Activated CD4-positive, alpha-beta memory T cell treated with anti-CD3 and anti-CD28 coated beads for 36 hours (primary cell): ENCODE data around the gene TMEM263. TPM values are rescaled to one million over a fixed set of nuclear protein-coding genes. Genes with fewer than 3 reads are reported as not detected.

ENCODE experiments used
- total RNA-seq, 2 experiments: library from RNA; stranded (reverse); gene quantifications; one replicate each; pipeline ENCODE4 v1.2.3, GENCODE V29; 2021

TMEM263 gene
- total RNA-seq, 2 experiments from 2014 or later = 37.8 to 38.3 TPM

Other genes with a start within 250 kb of the TMEM263 start
- 1 to 10 TPM; 9.7 to 9.9 TPM for gene RIC8B, start 181.2 kb upstream of the TMEM263 start, total RNA-seq
- 1 to 10 TPM; 5.6 to 5.7 TPM for gene MTERF2, start 31.2 kb downstream of the TMEM263 start, total RNA-seq
- 10 to 100 TPM; 23.5 to 24.1 TPM for gene CRY1, start 137.6 kb downstream of the TMEM263 start, total RNA-seq